Panc1 (cell line): ENCODE data around the gene ARRDC2. TPM values are rescaled to one million over a fixed set of nuclear protein-coding genes. Genes with fewer than 3 reads are reported as not detected.

Experiments
- ATAC-seq: fragments of 200-7000 bp; cut with Tn5 transposase; 2 replicates; pipeline ENCODE4 v1.9.1; 2020; ENCODE audit warnings: mild to moderate bottlenecking, moderate library complexity
- BruUV-seq: library from RNA; stranded (reverse); fragments of 400-500 nt; replicated peaks from 2 replicates; lab custom pipeline; 2021; lab: Mats Ljungman, UMichigan
- CTCF ChIA-PET: fragments of 300-600 bp; sonication (Branson Sonifier 250); formaldehyde crosslinking; loops from one replicate; lab custom pipeline; 2022; ENCODE audit warnings: antibody characterized with exemption; lab: Charles Lee
- POLR2A ChIA-PET: fragments of 300-600 bp; sonication (Branson Sonifier 250); formaldehyde crosslinking; loops from one replicate; lab custom pipeline; 2022; ENCODE audit warnings: antibody characterized with exemption; lab: Charles Lee
- DNase-seq: peaks from one replicate; pipeline ENCODE4 v3.0.0-alpha.2; 2010; ENCODE audit warnings: low read depth, low spot score
- H3K27ac ChIP-seq: 2 replicates; pipeline ENCODE4 v1.5.1; 2011; ENCODE audit warnings: mild to moderate bottlenecking, low read length, inconsistent platforms
- H3K27me3 ChIP-seq: fragments of 200-500 bp; sonication (Bioruptor generic); 2 replicates; pipeline ENCODE4 v1.6.0; 2014; ENCODE audit warnings: low read length, inconsistent platforms; ENCODE audit not compliant: control insufficient read depth, insufficient read depth
- H3K36me3 ChIP-seq: fragments of 200-500 bp; sonication (Bioruptor generic); 2 replicates; pipeline ENCODE4 v1.5.1; 2014; ENCODE audit warnings: inconsistent platforms, mild to moderate bottlenecking, low read length, moderate library complexity; ENCODE audit not compliant: control insufficient read depth, insufficient read depth
- H3K4me1 ChIP-seq: 2 replicates; pipeline ENCODE4 v1.5.1; 2011; ENCODE audit warnings: inconsistent platforms, mild to moderate bottlenecking, low read length, moderate library complexity; ENCODE audit not compliant: control insufficient read depth, insufficient read depth
- H3K4me3 ChIP-seq, 2 experiments: 2 replicates each; pipeline ENCODE4 v1.5.1; 2011 to 2012; ENCODE audit warnings: low read depth in 2 of 2, low read length in 2 of 2, mild to moderate bottlenecking in 2 of 2, inconsistent platforms in 1 of 2, moderate library complexity in 1 of 2
- H3K9me3 ChIP-seq: fragments of 200-500 bp; sonication (Bioruptor generic); 2 replicates; pipeline ENCODE4 v1.5.1; 2014; ENCODE audit warnings: low read depth, mild to moderate bottlenecking, inconsistent platforms, low read length, moderate library complexity; ENCODE audit not compliant: control insufficient read depth, insufficient read depth
- POLR2AphosphoS5 ChIP-seq: IDR thresholded peaks from 2 replicates; pipeline ENCODE4 v1.6.1; 2012; ENCODE audit warnings: mild to moderate bottlenecking, low read depth, low read length, moderate library complexity
- SIN3A ChIP-seq: IDR thresholded peaks from 2 replicates; pipeline ENCODE4 v1.6.1; 2012; ENCODE audit warnings: low read depth, mild to moderate bottlenecking, low read length, moderate library complexity, borderline replicate concordance; ENCODE audit not compliant: insufficient read depth
- TCF7L2 ChIP-seq: IDR thresholded peaks from 2 replicates; pipeline ENCODE4 v1.6.1; 2011; ENCODE audit warnings: mild to moderate bottlenecking, low read depth, low read length, inconsistent platforms
- in situ Hi-C: cut with HindIII; loops from 2 replicates; pipeline ENCODE4 v1.10.0; 2016; ENCODE audit warnings: low sequenced_read_pairs, low pct_unique_long_range_greater_than_20kb
- intact Hi-C: fragments of 100-400 bp; cut with micrococcal nuclease; formaldehyde crosslinking; loops from one replicate; pipeline ENCODE4 v1.10.0; 2022; ENCODE audit not compliant: unreplicated experiment
- total RNA-seq: library from RNA; stranded (reverse); gene quantifications from one replicate; pipeline ENCODE4 v1.2.1, GENCODE V29; 2021; ENCODE audit not compliant: unreplicated experiment
- TF ChIP-seq, protein P1 (sequence below), 2 experiments: IDR thresholded peaks; 2 replicates each; pipeline ENCODE4 v1.6.1; 2011 to 2012; ENCODE audit warnings: low read depth in 2 of 2, control low read depth in 1 of 2, low read length in 1 of 2, mild to moderate bottlenecking in 1 of 2, moderate library complexity in 1 of 2; ENCODE audit not compliant: insufficient read depth in 1 of 2
- TF ChIP-seq, protein P2 (sequence below): fragments of 450-650 bp; IDR thresholded peaks from 2 replicates; pipeline ENCODE4 v1.5.1; 2017; ENCODE audit warnings: mild to moderate bottlenecking

ARRDC2 gene
- total RNA-seq, 1 experiment from 2014 or later = 21.4 TPM

DNA sequence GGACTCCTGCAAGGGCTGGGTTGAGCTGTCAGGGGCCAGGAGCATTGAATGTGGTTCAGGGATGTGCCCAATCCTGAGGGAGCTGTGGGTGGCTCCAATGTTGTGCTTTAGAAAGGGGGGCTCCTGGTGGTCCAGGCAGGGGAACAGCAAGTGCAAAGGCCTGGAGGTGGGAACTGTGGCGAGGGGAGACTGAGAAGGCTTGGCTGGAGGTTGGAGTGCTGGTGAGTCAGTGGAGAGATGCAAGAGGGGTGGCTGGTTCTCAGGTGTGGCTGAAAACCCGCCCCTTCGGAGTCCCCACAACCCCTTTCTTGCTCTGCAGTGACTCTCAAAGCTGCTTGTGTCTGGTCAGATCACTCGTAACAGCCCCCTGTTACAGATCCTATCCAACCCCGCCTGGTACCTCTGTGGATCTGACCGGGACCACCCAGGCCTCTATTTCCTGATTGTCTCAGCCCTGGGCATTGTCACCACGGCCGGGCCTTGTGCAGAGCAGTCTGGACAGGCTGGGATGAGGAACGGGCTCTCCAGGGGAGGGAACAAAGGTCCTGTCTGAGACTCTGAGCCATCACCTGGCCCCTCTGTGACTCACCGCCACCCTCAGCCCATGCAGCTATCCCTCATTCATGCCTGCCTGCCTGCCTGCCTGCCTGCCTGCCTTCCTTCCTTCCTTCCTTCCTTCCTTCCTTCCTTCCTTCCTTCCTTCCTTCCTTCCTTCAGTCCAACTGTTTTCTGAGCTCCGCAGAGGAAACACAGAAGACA lies 42.4 kb upstream of the ARRDC2 start:
- in situ Hi-C loops = no loop called here
- Histone ChIP-seq H3K36me3 (no peaks in the 10 kb centered on the region), H3K4me1 (no peaks in the 10 kb centered on the region), H3K9me3 (no peaks in the 10 kb centered on the region), H3K4me3 (no peak overlapping the region), H3K27me3 (no peaks in the 10 kb centered on the region; the same call in 1 of the 2 replicates), H3K27ac (no peak overlapping the region)
- TF ChIP-seq, protein P1, sequence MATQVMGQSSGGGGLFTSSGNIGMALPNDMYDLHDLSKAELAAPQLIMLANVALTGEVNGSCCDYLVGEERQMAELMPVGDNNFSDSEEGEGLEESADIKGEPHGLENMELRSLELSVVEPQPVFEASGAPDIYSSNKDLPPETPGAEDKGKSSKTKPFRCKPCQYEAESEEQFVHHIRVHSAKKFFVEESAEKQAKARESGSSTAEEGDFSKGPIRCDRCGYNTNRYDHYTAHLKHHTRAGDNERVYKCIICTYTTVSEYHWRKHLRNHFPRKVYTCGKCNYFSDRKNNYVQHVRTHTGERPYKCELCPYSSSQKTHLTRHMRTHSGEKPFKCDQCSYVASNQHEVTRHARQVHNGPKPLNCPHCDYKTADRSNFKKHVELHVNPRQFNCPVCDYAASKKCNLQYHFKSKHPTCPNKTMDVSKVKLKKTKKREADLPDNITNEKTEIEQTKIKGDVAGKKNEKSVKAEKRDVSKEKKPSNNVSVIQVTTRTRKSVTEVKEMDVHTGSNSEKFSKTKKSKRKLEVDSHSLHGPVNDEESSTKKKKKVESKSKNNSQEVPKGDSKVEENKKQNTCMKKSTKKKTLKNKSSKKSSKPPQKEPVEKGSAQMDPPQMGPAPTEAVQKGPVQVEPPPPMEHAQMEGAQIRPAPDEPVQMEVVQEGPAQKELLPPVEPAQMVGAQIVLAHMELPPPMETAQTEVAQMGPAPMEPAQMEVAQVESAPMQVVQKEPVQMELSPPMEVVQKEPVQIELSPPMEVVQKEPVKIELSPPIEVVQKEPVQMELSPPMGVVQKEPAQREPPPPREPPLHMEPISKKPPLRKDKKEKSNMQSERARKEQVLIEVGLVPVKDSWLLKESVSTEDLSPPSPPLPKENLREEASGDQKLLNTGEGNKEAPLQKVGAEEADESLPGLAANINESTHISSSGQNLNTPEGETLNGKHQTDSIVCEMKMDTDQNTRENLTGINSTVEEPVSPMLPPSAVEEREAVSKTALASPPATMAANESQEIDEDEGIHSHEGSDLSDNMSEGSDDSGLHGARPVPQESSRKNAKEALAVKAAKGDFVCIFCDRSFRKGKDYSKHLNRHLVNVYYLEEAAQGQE (IDR thresholded peaks at IDR 0.05; ENCODE audit: insufficient read depth in 1 of 2, low read depth in 2 of 2, low read length in 1 of 2) = no peak
- TF ChIP-seq, protein P2, sequence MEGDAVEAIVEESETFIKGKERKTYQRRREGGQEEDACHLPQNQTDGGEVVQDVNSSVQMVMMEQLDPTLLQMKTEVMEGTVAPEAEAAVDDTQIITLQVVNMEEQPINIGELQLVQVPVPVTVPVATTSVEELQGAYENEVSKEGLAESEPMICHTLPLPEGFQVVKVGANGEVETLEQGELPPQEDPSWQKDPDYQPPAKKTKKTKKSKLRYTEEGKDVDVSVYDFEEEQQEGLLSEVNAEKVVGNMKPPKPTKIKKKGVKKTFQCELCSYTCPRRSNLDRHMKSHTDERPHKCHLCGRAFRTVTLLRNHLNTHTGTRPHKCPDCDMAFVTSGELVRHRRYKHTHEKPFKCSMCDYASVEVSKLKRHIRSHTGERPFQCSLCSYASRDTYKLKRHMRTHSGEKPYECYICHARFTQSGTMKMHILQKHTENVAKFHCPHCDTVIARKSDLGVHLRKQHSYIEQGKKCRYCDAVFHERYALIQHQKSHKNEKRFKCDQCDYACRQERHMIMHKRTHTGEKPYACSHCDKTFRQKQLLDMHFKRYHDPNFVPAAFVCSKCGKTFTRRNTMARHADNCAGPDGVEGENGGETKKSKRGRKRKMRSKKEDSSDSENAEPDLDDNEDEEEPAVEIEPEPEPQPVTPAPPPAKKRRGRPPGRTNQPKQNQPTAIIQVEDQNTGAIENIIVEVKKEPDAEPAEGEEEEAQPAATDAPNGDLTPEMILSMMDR = no peak
- TF ChIP-seq POLR2AphosphoS5 (no peak), TCF7L2 (no peak), SIN3A (no peak)
- ChIA-PET POLR2A (no interaction called here), CTCF (interaction anchor here (0.6 kb wide), 2 partner anchors 27 to 108 kb away, joined by 3 read pairs; no protein-coding TSS in a partner anchor)
- intact Hi-C loops = no loop called here
- BruUV-seq = no TSS peak
- ATAC-seq (0 out of 2 replicates have a peak, but pooled peaks have one; percentile 52), DNase-seq (no peak)

DNA sequence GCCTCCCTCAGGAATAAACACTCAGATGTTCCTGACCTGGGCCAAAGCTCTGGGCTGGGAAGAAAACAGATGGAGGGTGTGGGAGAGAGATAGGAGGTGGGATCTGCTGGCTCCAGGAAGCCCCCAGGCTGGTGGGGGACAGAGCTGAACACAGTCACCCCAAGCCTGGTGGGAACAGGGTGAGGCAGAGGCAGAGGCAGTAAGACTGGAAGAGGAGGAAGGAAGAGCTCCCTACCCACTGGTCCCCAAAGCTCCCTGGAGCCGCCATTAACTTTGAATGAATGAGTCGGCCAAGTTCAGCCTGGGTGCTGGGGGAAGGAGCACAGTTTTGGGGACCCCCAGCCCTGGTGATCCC lies 41.9 kb upstream of the ARRDC2 start:
- Histone ChIP-seq H3K4me3 (no peak overlapping the region), H3K36me3 (no peaks in the 10 kb centered on the region), H3K4me1 (no peaks in the 10 kb centered on the region), H3K27ac (no peak overlapping the region), H3K27me3 (no peaks in the 10 kb centered on the region; the same call in 1 of the 2 replicates), H3K9me3 (no peaks in the 10 kb centered on the region)
- in situ Hi-C loops (no loop called here), intact Hi-C loops (no loop called here)
- no peak for ATAC-seq
- ChIA-PET POLR2A (interaction anchor here (0.6 kb wide), 1 partner anchor 11 kb away, joined by 3 read pairs; no protein-coding TSS in a partner anchor), CTCF (interaction anchor here (0.6 kb wide), 2 partner anchors 26 to 108 kb away, joined by 3 read pairs; no protein-coding TSS in a partner anchor)
- DNase-seq = no peak
- TF ChIP-seq POLR2AphosphoS5 = no peak
- TF ChIP-seq, protein P2 = no peak
- no peak for TF ChIP-seq TCF7L2
- TF ChIP-seq, protein P1 (IDR thresholded peaks at IDR 0.05; ENCODE audit: insufficient read depth in 1 of 2, low read depth in 2 of 2, low read length in 1 of 2) = no peak
- no peak for TF ChIP-seq SIN3A
- no TSS peak for BruUV-seq
